ENCODE measurements around the gene CCDC7.
"Not testable (repeated sequence)": the region's sequence is repeated elsewhere in the genome, so short reads cannot be mapped to it uniquely, and the experiment has no call there.

Gene CCDC7

GRCh38 chr10:32494562-32494961 is 48.6 kb downstream of the CCDC7 start:
- not testable (repeated sequence) for H2BK5ac ChIP-seq (ENCODE audit: low read depth, low read length, poor library complexity); H3K9me3 ChIP-seq (ENCODE audit: insufficient read depth, low read depth, low read length); H2BK120ac ChIP-seq (ENCODE audit: insufficient read depth, low read length, poor library complexity); H3K79me1 ChIP-seq (ENCODE audit: low read length); H3K4me3 ChIP-seq (ENCODE audit: low read depth, low read length); H2AFZ ChIP-seq (ENCODE audit: insufficient read depth, low read length, poor library complexity); H3K4me1 ChIP-seq (ENCODE audit: control insufficient read depth in 1 of 2, insufficient read depth in 2 of 2, low read length in 2 of 2); H3K4me2 ChIP-seq (ENCODE audit: low read length); H3K27me3 ChIP-seq (ENCODE audit: insufficient read depth, low read length); H3K14ac ChIP-seq (ENCODE audit: low read length); H3K9ac ChIP-seq (ENCODE audit: low read length); H3K79me2 ChIP-seq (ENCODE audit: control insufficient read depth, insufficient read depth, low read length, poor library complexity); H3K23ac ChIP-seq (ENCODE audit: low read length); H4K8ac ChIP-seq (ENCODE audit: low read depth, low read length); H3K18ac ChIP-seq (ENCODE audit: low read length); H3K36me3 ChIP-seq (ENCODE audit: control insufficient read depth in 1 of 2, insufficient read depth in 2 of 2, low read length in 2 of 2); H2AK5ac ChIP-seq (ENCODE audit: low read length); H4K91ac ChIP-seq (ENCODE audit: low read depth, low read length); H3K27ac ChIP-seq (ENCODE audit: low read depth, low read length); DNase-seq; H3K4ac ChIP-seq (ENCODE audit: low read depth, low read length); H4K12ac ChIP-seq (ENCODE audit: low read depth, low read length); H2BK12ac ChIP-seq (ENCODE audit: low read length)
- no CpG with 5 or more reads among the region's 2 CpGs for WGBS (ENCODE audit: extremely low coverage, insufficient coverage, insufficient read length)

DNA sequence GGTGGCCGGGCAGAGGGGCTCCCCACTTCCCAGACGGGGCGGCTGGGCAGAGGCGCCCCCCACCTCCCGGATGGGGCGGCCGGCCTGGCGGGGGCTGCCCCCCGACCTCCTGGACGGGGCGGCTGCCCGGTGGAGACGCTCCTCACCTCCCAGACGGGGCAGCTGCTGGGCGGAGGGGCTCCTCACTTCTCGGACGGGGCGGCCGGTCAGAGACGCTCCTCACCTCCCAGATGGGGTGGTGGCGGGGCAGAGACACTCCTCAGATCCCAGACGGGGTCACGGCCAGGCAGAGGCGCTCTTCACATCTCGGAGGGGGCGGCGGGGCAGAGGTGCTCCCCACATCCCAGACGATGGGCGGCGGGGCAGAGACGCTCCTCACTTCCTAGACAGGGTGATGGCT is 54.2 kb downstream of the CCDC7 start:
- not testable (repeated sequence) for H2BK120ac ChIP-seq (ENCODE audit: insufficient read depth, low read length, poor library complexity); H3K4ac ChIP-seq (ENCODE audit: low read depth, low read length); H4K8ac ChIP-seq (ENCODE audit: low read depth, low read length); H3K4me3 ChIP-seq (ENCODE audit: low read depth, low read length); H3K9me3 ChIP-seq (ENCODE audit: insufficient read depth, low read depth, low read length); H3K4me2 ChIP-seq (ENCODE audit: low read length); H2BK5ac ChIP-seq (ENCODE audit: low read depth, low read length, poor library complexity); H2AFZ ChIP-seq (ENCODE audit: insufficient read depth, low read length, poor library complexity); H3K79me2 ChIP-seq (ENCODE audit: control insufficient read depth, insufficient read depth, low read length, poor library complexity); DNase-seq; H2AK5ac ChIP-seq (ENCODE audit: low read length); H3K23ac ChIP-seq (ENCODE audit: low read length); H3K4me1 ChIP-seq (ENCODE audit: control insufficient read depth in 1 of 2, insufficient read depth in 2 of 2, low read length in 2 of 2); H3K27me3 ChIP-seq (ENCODE audit: insufficient read depth, low read length); H3K27ac ChIP-seq (ENCODE audit: low read depth, low read length); H3K36me3 ChIP-seq (ENCODE audit: control insufficient read depth in 1 of 2, insufficient read depth in 2 of 2, low read length in 2 of 2); H3K79me1 ChIP-seq (ENCODE audit: low read length); H3K18ac ChIP-seq (ENCODE audit: low read length); H3K14ac ChIP-seq (ENCODE audit: low read length); H3K9ac ChIP-seq (ENCODE audit: low read length); H4K12ac ChIP-seq (ENCODE audit: low read depth, low read length); H4K91ac ChIP-seq (ENCODE audit: low read depth, low read length); H2BK12ac ChIP-seq (ENCODE audit: low read length)
- WGBS (ENCODE audit: extremely low coverage, insufficient coverage, insufficient read length): no CpG with 5 or more reads among the region's 31 CpGs

- no peak overlapping the region for H2AK5ac ChIP-seq (ENCODE audit: low read length)
- no peak overlapping the region for H2BK120ac ChIP-seq (ENCODE audit: insufficient read depth, low read length, poor library complexity)
- no CpG with 5 or more reads among the region's 7 CpGs for WGBS (ENCODE audit: extremely low coverage, insufficient coverage, insufficient read length)
Observed at GRCh38 chr10:32501906-32502305, 56.0 kb downstream of the CCDC7 start.

GRCh38 chr10:32505762-32506420 is 60.0 kb downstream of the CCDC7 start:
- no CpG with 5 or more reads among the region's 39 CpGs for WGBS (ENCODE audit: extremely low coverage, insufficient coverage, insufficient read length)
- H2BK120ac ChIP-seq (ENCODE audit: insufficient read depth, low read length, poor library complexity); H3K23ac ChIP-seq (ENCODE audit: low read length): not testable (repeated sequence)

More at GRCh38 chr10:32501906-32502305, 56.0 kb downstream of the CCDC7 start:
- Histone ChIP-seq H3K9ac (ENCODE audit: low read length) (no peak overlapping the region), H3K27me3 (ENCODE audit: insufficient read depth, low read length) (no peaks in the 10 kb centered on the region), H3K36me3 (ENCODE audit: control insufficient read depth in 1 of 2, insufficient read depth in 2 of 2, low read length in 2 of 2) (no peaks in the 10 kb centered on the region), H3K4me1 (ENCODE audit: control insufficient read depth in 1 of 2, insufficient read depth in 2 of 2, low read length in 2 of 2) (no peaks in the 10 kb centered on the region), H2AFZ (ENCODE audit: insufficient read depth, low read length, poor library complexity) (no peak overlapping the region), H3K4me3 (ENCODE audit: low read depth, low read length) (no peak overlapping the region), H3K79me1 (ENCODE audit: low read length) (no peaks in the 10 kb centered on the region), H3K4ac (ENCODE audit: low read depth, low read length) (no peak overlapping the region), H3K18ac (ENCODE audit: low read length) (no peak overlapping the region), H3K14ac (ENCODE audit: low read length) (no peak overlapping the region), H3K79me2 (ENCODE audit: control insufficient read depth, insufficient read depth, low read length, poor library complexity) (no peaks in the 10 kb centered on the region), H2BK12ac (ENCODE audit: low read length) (no peak overlapping the region), H3K23ac (ENCODE audit: low read length) (no peak overlapping the region), H3K9me3 (ENCODE audit: insufficient read depth, low read depth, low read length) (peaks cover 2% of the 10 kb centered on the region), H4K8ac (ENCODE audit: low read depth, low read length) (no peak overlapping the region), H2BK5ac (ENCODE audit: low read depth, low read length, poor library complexity) (no peak overlapping the region), H3K27ac (ENCODE audit: low read depth, low read length) (no peak overlapping the region), H4K12ac (ENCODE audit: low read depth, low read length) (no peak overlapping the region), H3K4me2 (ENCODE audit: low read length) (no peak overlapping the region), H4K91ac (ENCODE audit: low read depth, low read length) (no peak overlapping the region)
- DNase-seq: no peak

More at GRCh38 chr10:32505762-32506420, 60.0 kb downstream of the CCDC7 start:
- not testable (repeated sequence) for H2AFZ ChIP-seq (ENCODE audit: insufficient read depth, low read length, poor library complexity); H4K8ac ChIP-seq (ENCODE audit: low read depth, low read length); H3K36me3 ChIP-seq (ENCODE audit: control insufficient read depth in 1 of 2, insufficient read depth in 2 of 2, low read length in 2 of 2); H3K27ac ChIP-seq (ENCODE audit: low read depth, low read length); H3K4ac ChIP-seq (ENCODE audit: low read depth, low read length); H4K12ac ChIP-seq (ENCODE audit: low read depth, low read length); H2AK5ac ChIP-seq (ENCODE audit: low read length); H3K79me2 ChIP-seq (ENCODE audit: control insufficient read depth, insufficient read depth, low read length, poor library complexity); H2BK12ac ChIP-seq (ENCODE audit: low read length); H3K79me1 ChIP-seq (ENCODE audit: low read length); H3K4me3 ChIP-seq (ENCODE audit: low read depth, low read length); H4K91ac ChIP-seq (ENCODE audit: low read depth, low read length); H3K9ac ChIP-seq (ENCODE audit: low read length); H3K18ac ChIP-seq (ENCODE audit: low read length); H3K14ac ChIP-seq (ENCODE audit: low read length); H3K27me3 ChIP-seq (ENCODE audit: insufficient read depth, low read length); H3K4me2 ChIP-seq (ENCODE audit: low read length); H3K9me3 ChIP-seq (ENCODE audit: insufficient read depth, low read depth, low read length); DNase-seq; H3K4me1 ChIP-seq (ENCODE audit: control insufficient read depth in 1 of 2, insufficient read depth in 2 of 2, low read length in 2 of 2); H2BK5ac ChIP-seq (ENCODE audit: low read depth, low read length, poor library complexity)

All from trophoblast cell (in vitro differentiated cells and primary cell).